GM06990 (cell line): ENCODE results near the gene CIB4.

Experiments used
- DNase-seq: peaks from one replicate; pipeline ENCODE4 v3.0.0-alpha.2; 2011; ENCODE audit not compliant: insufficient read length; ENCODE audit errors: extremely low read depth
- H3K27me3 ChIP-seq: replicated peaks from 2 replicates; pipeline ENCODE4 v1.6.0; 2011; ENCODE audit warnings: low read length; ENCODE audit not compliant: control insufficient read depth, insufficient read depth
- H3K36me3 ChIP-seq: 2 replicates; pipeline ENCODE4 v1.5.1; 2011; ENCODE audit warnings: low read length; ENCODE audit not compliant: control insufficient read depth, insufficient read depth
- H3K4me3 ChIP-seq: replicated peaks from 2 replicates; pipeline ENCODE4 v1.5.1; 2011; ENCODE audit warnings: low read depth, mild to moderate bottlenecking, control low read depth, low read length
- TF ChIP-seq, protein P1 (sequence below): IDR thresholded peaks from 2 replicates; pipeline ENCODE4 v1.5.1; 2011; ENCODE audit warnings: low read length, control low read depth, mild to moderate bottlenecking, inconsistent platforms; ENCODE audit not compliant: insufficient read depth, poor library complexity, severe bottlenecking

Gene CIB4

DNA sequence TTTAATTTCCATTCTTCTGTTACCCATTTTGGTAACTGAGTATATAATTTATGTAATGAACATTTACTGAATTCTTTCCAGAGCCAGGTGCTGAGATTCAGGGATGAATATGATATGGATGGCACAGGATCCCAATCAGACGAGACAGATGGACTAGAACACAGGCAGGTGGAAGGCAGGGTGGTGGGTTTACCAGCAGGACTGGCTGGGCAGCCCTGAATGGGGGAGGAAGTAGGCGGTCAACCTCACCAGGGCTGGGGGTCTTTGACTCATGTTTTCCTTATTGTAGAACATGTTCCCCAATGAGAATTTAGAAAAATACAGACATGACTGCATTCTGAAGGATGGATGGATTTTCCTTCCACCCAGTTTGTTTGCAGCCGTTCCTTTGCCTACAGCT, 80.3 kb downstream of the CIB4 start:
- Histone ChIP-seq H3K27me3 (peaks cover 4% of the 10 kb centered on the region), H3K36me3 (no peaks in the 10 kb centered on the region), H3K4me3 (no peak overlapping the region)
- TF ChIP-seq, protein P1, sequence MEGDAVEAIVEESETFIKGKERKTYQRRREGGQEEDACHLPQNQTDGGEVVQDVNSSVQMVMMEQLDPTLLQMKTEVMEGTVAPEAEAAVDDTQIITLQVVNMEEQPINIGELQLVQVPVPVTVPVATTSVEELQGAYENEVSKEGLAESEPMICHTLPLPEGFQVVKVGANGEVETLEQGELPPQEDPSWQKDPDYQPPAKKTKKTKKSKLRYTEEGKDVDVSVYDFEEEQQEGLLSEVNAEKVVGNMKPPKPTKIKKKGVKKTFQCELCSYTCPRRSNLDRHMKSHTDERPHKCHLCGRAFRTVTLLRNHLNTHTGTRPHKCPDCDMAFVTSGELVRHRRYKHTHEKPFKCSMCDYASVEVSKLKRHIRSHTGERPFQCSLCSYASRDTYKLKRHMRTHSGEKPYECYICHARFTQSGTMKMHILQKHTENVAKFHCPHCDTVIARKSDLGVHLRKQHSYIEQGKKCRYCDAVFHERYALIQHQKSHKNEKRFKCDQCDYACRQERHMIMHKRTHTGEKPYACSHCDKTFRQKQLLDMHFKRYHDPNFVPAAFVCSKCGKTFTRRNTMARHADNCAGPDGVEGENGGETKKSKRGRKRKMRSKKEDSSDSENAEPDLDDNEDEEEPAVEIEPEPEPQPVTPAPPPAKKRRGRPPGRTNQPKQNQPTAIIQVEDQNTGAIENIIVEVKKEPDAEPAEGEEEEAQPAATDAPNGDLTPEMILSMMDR, result no peak
- DNase-seq, result no peak

DNA sequence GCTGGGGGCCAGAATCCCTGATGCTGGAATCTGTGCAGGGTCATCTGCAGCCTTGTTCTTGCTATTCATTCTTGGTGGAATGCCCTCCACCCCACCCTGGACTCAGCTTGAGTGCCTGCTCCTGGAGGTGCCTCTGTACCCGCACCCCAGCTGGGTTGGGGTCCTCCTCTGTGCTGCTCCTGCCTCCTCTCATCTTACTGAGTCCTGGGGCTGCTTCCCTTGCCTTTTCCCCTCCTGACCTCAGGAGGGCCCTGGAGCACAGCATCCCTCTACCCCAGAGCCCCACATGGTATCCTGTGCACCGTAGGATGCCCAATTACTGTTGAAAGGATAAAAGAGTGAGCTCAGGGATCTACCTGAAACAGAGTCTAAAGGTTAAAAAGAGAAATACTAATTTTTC, 81.6 kb downstream of the CIB4 start:
- H3K4me3 ChIP-seq, result no peak overlapping the region
- peaks cover 4% of the 10 kb centered on the region for H3K27me3 ChIP-seq
- DNase-seq, result no peak
- no peaks in the 10 kb centered on the region for H3K36me3 ChIP-seq
- TF ChIP-seq, protein P1, result no peak

DNA sequence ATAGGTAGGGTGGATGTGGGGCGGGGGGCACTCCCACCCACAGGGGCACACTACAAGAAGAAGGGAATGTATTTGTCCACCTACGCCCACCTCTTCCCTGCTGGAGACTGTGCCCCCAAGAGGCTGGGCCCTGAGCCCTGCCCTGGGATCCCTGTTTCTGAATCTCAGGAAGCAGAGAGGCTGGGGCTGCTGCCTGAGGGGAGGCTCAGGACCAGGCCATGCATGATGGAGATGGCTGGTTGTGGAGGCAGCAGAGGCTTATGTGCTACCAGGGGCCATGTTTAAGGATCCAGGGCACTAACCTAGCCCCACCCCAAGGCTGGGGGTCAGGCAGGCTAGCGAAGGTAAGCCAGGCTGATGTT, 82.1 kb downstream of the CIB4 start:
- TF ChIP-seq, protein P1, result no peak
- no peaks in the 10 kb centered on the region for H3K36me3 ChIP-seq
- peaks cover 3% of the 10 kb centered on the region for H3K27me3 ChIP-seq
- H3K4me3 ChIP-seq, result no peak overlapping the region
- no peak for DNase-seq

DNA sequence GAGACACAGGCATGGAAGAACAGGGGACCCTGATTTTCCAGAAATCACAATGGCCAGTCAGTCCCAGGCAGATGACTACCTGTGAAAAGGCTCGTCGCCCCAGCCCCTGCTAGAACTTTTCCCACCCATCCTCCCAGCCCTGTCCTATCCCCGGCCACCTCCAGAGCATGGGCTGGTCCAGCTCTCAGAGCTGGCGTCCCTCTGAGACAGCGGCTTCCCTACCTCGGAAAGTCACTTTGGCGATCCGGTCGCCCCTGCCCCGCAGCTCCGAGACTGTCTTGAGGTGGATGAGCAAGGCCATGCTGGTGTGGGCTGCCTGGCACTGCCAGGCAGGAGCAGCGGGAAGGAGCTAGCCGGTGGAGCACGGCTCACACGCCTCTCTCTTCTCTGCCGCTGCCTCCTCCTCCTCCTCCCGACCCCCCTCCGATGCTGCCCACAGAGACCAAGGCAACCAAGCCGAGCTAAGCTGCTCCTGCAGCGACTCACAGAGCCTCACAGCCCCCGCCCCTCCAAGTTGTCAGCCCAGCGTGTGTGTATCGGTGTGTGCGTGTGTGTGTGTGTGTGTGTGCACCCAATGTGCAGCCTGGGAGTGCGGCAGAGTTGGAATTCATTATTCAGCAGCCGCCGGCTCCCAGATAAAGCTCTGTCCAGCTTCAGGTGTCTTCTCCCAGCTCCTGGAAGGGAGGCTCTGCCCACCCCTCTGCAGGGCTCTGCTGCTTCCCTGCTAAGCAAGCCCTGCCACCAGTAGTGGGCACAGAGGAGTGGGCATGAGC, 82.7 kb downstream of the CIB4 start:
- TF ChIP-seq, protein P1, result no peak

DNA sequence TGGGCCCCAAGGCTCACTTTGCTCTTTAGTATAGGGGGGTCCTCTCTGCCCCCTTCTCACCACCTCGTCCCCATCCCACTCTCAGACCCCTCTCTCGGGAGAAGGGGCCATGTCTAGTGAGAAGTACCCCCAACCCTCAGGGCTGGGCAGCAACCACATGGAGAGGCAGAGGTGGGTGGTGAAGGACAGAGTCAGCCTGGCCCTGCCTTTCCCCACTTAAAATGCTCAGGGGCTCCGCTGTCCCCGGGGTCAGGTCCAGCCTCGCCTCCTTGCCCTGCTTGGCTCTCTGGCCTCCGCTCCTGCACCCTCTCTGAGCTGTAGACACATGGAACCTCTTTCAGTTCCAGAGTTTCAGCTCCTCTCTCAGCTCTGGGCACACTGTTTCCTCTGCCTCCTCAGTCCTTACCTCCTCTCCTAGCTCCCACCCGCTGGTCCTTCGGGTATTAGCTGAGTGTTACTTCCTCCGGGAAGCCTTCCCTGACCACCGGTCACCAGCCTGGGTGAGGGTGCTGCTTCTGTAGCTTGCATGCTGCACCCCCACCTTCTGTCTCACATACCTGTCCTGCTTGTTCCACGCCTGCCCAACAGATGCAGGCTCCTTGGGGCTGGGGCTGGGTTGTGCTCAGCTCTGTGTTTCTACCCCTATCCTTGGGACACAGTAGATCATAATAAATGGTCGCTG, 83.8 kb downstream of the CIB4 start:
- no peak overlapping the region for H3K4me3 ChIP-seq
- no peak for DNase-seq
- peaks cover 3% of the 10 kb centered on the region for H3K27me3 ChIP-seq
- H3K36me3 ChIP-seq, result no peaks in the 10 kb centered on the region
- TF ChIP-seq, protein P1, result no peak

More for the DNA sequence above, 82.7 kb downstream of the CIB4 start:
- H3K27me3 ChIP-seq, result peaks cover 3% of the 10 kb centered on the region
- no peak overlapping the region for H3K4me3 ChIP-seq
- DNase-seq, result no peak
- H3K36me3 ChIP-seq, result no peaks in the 10 kb centered on the region
